Fibroblast of lung (primary cell): ENCODE measurements around the gene LCN10. TPM values are rescaled to one million over a fixed set of nuclear protein-coding genes. Genes with fewer than 3 reads are reported as not detected.

Experiments used
- DNase-seq, 2 donors: peaks; one replicate each; pipeline versions ENCODE4 v3.0.0 to v3.0.0-alpha.2; 2010; ENCODE audit warnings: low read depth in 2 of 2
- H2AFZ ChIP-seq: 2 replicates; pipeline ENCODE4 v1.5.1; 2012; ENCODE audit warnings: low read length, control low read depth, inconsistent platforms
- H3K27ac ChIP-seq: 2 replicates; pipeline ENCODE4 v1.5.1; 2011; ENCODE audit warnings: low read length, control low read depth; ENCODE audit not compliant: insufficient read depth
- H3K27me3 ChIP-seq: 2 replicates; pipeline ENCODE4 v1.5.1; 2011; ENCODE audit warnings: mild to moderate bottlenecking, low read length; ENCODE audit not compliant: control insufficient read depth, insufficient read depth
- H3K36me3 ChIP-seq: 2 replicates; pipeline ENCODE4 v1.5.1; 2011; ENCODE audit warnings: low read length; ENCODE audit not compliant: control insufficient read depth, insufficient read depth
- H3K4me1 ChIP-seq: 2 replicates; pipeline ENCODE4 v1.5.1; 2011; ENCODE audit warnings: low read length; ENCODE audit not compliant: control insufficient read depth, insufficient read depth; ENCODE audit errors: extremely low read depth
- H3K4me2 ChIP-seq: 2 replicates; pipeline ENCODE4 v1.5.1; 2011; ENCODE audit warnings: low read length, control low read depth; ENCODE audit not compliant: insufficient read depth; ENCODE audit errors: extremely low read depth
- H3K4me3 ChIP-seq, 4 experiments: fragments of 200-600 bp in 1 of 4; sonication (generic) in 1 of 4; replicated peaks in 1 of 4; 2 replicates each; pipeline ENCODE4 v1.5.1; 2011 to 2016; ENCODE audit warnings: low read length in 4 of 4, low read depth in 3 of 4, mild to moderate bottlenecking in 3 of 4, control low read depth in 2 of 4, inconsistent platforms in 1 of 4, mixed read lengths in 1 of 4; ENCODE audit not compliant: insufficient read depth in 1 of 4; ENCODE audit errors: control extremely low read depth in 1 of 4
- H3K79me2 ChIP-seq: 2 replicates; pipeline ENCODE4 v1.5.1; 2012; ENCODE audit warnings: mild to moderate bottlenecking, low read length, inconsistent platforms; ENCODE audit not compliant: control insufficient read depth, insufficient read depth
- H3K9ac ChIP-seq: 2 replicates; pipeline ENCODE4 v1.5.1; 2011; ENCODE audit warnings: mild to moderate bottlenecking, low read length, control low read depth; ENCODE audit not compliant: insufficient read depth
- H3K9me3 ChIP-seq: 2 replicates; pipeline ENCODE4 v1.5.1; 2012; ENCODE audit warnings: low read depth, low read length; ENCODE audit not compliant: control insufficient read depth, insufficient read depth
- H4K20me1 ChIP-seq: 2 replicates; pipeline ENCODE4 v1.5.1; 2011; ENCODE audit warnings: low read length; ENCODE audit not compliant: control insufficient read depth, insufficient read depth; ENCODE audit errors: extremely low read depth
- CTCF ChIP-seq, 2 donors: IDR thresholded peaks in 1 of 2; conservative IDR thresholded peaks in 1 of 2; 1 replicate in 1 of 2; 2 replicates in 1 of 2; pipeline ENCODE4 v1.5.1; 2011 to 2012; ENCODE audit warnings: low read length in 2 of 2, control low read depth in 1 of 2, inconsistent platforms in 1 of 2, low read depth in 1 of 2, mild to moderate bottlenecking in 1 of 2
- EZH2 ChIP-seq: IDR thresholded peaks from 2 replicates; pipeline ENCODE4 v1.5.1; 2012; ENCODE audit warnings: low read length, control low read depth, mild to moderate bottlenecking; ENCODE audit errors: missing control alignments
- polyA plus RNA-seq, 2 donors: library from polyadenylated mRNA; depleted of rRNA in 1 of 2; stranded (reverse) in 1 of 2; unstranded in 1 of 2; fragments of >200 nt; gene quantifications; 2 replicates each; pipeline ENCODE4 v1.2.1, GENCODE V29; 2011 to 2012; ENCODE audit warnings: missing spikeins in 1 of 2
- total RNA-seq: library from RNA; depleted of rRNA; stranded (reverse); fragments of >200 nt; gene quantifications from 2 replicates; pipeline ENCODE4 v1.2.1, GENCODE V29; 2014

The LCN10 gene
- total and polyA plus RNA-seq, 2 donors (not counting 1 experiment from before 2014, with no cell fraction given) = not detected

GRCh38 chr9:136754059-136754572 lies 11.4 kb upstream of the LCN10 start:
- no peaks in the 10 kb centered on the region for H3K79me2 ChIP-seq
- H3K4me1 ChIP-seq = no peaks in the 10 kb centered on the region
- H3K4me3 ChIP-seq = no peak overlapping the region
- H3K27ac ChIP-seq = no peak overlapping the region
- no peak overlapping the region for H3K4me2 ChIP-seq
- no peak overlapping the region for H2AFZ ChIP-seq
- H3K9me3 ChIP-seq = no peaks in the 10 kb centered on the region
- TF ChIP-seq CTCF (conservative IDR thresholded peaks at IDR 0.05 in 1 of 2, IDR thresholded peaks at IDR 0.05 in 1 of 2; ENCODE audit: low read depth in 1 of 2, low read length in 2 of 2) (no peak), EZH2 (no peak)
- no peaks in the 10 kb centered on the region for H4K20me1 ChIP-seq
- H3K9ac ChIP-seq = no peak overlapping the region
- H3K27me3 ChIP-seq = no peaks in the 10 kb centered on the region
- DNase-seq = no peak
- no peaks in the 10 kb centered on the region for H3K36me3 ChIP-seq

GRCh38 chr9:136753371-136754058 lies 10.8 kb upstream of the LCN10 start:
- no peak for DNase-seq
- no peaks in the 10 kb centered on the region for H4K20me1 ChIP-seq

GRCh38 chr9:136751814-136752213 lies 9.1 kb upstream of the LCN10 start:
- Histone ChIP-seq H3K9ac (no peak overlapping the region), H3K36me3 (no peaks in the 10 kb centered on the region), H3K4me1 (no peaks in the 10 kb centered on the region), H2AFZ (no peak overlapping the region), H3K27ac (no peak overlapping the region), H3K4me3 (no peak overlapping the region), H4K20me1 (no peaks in the 10 kb centered on the region), H3K79me2 (no peaks in the 10 kb centered on the region), H3K27me3 (no peaks in the 10 kb centered on the region), H3K9me3 (no peaks in the 10 kb centered on the region), H3K4me2 (no peak overlapping the region)
- TF ChIP-seq CTCF (conservative IDR thresholded peaks at IDR 0.05 in 1 of 2, IDR thresholded peaks at IDR 0.05 in 1 of 2; ENCODE audit: low read depth in 1 of 2, low read length in 2 of 2) (no peak), EZH2 (no peak)
- no peak for DNase-seq

More at GRCh38 chr9:136753371-136754058, 10.8 kb upstream of the LCN10 start:
- no peak overlapping the region for H3K4me2 ChIP-seq
- no peaks in the 10 kb centered on the region for H3K79me2 ChIP-seq
- H3K9ac ChIP-seq = no peak overlapping the region
- TF ChIP-seq CTCF (conservative IDR thresholded peaks at IDR 0.05 in 1 of 2, IDR thresholded peaks at IDR 0.05 in 1 of 2; ENCODE audit: low read depth in 1 of 2, low read length in 2 of 2) = no peak
- no peak for TF ChIP-seq EZH2
- H3K4me1 ChIP-seq = no peaks in the 10 kb centered on the region
- H3K27ac ChIP-seq = no peak overlapping the region
- no peak overlapping the region for H2AFZ ChIP-seq
- no peaks in the 10 kb centered on the region for H3K27me3 ChIP-seq
- H3K36me3 ChIP-seq = no peaks in the 10 kb centered on the region
- H3K9me3 ChIP-seq = no peaks in the 10 kb centered on the region
- H3K4me3 ChIP-seq = no peak overlapping the region
